Measurements from ENCODE around the gene OR5T1.

DNA sequence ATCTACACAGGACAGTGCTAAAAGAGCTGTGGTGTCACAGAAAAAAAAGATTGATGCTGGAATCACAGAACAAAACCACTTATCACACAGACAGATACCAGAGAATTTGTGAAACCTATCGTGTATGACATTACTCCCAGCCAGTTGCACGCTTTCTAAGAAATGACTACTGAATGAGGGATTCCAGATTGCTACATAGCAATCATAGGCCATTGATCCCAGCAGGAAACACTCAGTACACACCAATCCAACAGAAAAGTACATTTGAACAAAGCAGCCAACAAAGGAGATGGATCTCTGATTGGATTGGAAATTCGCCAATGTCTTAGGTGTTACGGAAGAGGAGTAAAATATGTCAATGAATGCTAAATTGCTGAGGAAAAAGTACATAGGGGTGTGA lies 22.9 kb downstream of the OR5T1 start:
- TF ChIP-seq, protein P1, sequence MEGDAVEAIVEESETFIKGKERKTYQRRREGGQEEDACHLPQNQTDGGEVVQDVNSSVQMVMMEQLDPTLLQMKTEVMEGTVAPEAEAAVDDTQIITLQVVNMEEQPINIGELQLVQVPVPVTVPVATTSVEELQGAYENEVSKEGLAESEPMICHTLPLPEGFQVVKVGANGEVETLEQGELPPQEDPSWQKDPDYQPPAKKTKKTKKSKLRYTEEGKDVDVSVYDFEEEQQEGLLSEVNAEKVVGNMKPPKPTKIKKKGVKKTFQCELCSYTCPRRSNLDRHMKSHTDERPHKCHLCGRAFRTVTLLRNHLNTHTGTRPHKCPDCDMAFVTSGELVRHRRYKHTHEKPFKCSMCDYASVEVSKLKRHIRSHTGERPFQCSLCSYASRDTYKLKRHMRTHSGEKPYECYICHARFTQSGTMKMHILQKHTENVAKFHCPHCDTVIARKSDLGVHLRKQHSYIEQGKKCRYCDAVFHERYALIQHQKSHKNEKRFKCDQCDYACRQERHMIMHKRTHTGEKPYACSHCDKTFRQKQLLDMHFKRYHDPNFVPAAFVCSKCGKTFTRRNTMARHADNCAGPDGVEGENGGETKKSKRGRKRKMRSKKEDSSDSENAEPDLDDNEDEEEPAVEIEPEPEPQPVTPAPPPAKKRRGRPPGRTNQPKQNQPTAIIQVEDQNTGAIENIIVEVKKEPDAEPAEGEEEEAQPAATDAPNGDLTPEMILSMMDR (IDR thresholded peaks at IDR 0.05; ENCODE audit: low read length): no peak
- TF ChIP-seq EZH2phosphoT487 (IDR thresholded peaks at IDR 0.05; ENCODE audit: low read length): no peak

Measured in MM.1S (cell line).